GM21786 (cell line): Measurements from ENCODE around the gene PTAFR.
A peak's percentile ranks its signal among the peaks of the same experiment; 100 is the strongest.
"Not testable (repeated sequence)": the region's sequence is repeated elsewhere in the genome, so short reads cannot be mapped to it uniquely, and the experiment has no call there.

Experiments
- ATAC-seq: cut with Tn5 transposase; IDR thresholded peaks from one replicate; pipeline ENCODE4 v1.9.1; 2021; ENCODE audit not compliant: unreplicated experiment

Gene PTAFR

DNA sequence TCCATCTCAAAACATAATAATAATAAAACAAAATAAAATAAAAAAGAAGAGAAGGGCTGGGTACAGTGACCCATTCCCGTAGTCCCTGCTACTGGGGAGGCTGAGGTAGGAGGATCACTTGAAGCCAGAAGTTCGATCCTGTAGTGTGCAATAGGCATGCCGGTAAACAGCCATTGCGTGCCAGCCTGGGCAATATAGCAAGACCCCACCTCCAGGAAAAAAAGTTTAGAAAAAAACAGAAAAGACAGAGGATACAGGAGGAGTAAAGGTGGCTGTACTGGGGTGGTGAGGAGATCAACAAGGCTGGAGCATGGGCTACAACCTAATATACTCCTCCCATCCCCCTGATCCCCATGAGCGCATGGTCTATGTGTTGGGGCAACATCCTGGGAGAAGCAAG lies 30.8 kb downstream of the PTAFR start:
- no peak for ATAC-seq

DNA sequence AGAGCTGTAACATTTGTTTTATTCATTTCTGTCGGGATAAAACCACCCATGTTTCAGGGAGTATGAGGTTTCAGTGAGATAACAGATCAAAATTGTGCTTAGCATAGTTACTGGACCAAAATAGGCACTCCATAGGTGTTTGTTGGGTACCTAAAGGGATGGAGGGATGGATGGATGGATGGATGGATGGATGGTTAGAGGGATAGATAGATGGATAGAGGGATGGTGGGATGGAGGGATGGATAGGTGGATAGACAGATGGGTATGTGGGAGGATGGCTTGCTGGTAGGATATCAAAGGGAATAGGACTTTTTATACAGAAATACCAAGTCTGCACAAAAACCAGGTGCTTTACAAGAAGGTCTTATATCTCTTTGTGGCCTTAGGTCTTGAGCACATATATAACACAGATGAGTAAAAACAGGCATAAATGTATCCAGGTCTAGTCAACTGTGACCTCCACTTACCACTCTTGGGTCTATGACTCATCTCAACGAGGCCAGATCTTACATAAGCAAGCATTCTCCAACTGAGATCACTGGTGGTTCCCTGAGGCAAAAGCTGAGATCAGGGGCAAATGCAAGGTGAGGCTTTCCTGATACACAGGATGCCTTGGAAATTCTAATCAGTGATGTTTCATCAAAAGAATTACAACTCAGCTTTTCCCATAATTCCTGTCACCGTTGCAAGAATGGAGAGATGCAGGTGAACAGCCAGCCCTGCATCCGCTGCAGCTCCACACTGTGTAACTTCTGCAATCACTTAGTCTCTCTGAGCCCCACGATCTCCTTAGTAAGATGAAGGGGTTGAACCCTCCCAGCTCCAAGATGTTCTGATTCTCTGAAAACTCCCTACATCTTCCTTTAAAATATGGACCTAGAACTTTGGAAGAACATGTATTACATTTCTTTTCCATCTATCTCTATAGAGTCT lies 32.0 kb downstream of the PTAFR start:
- peak; percentile 62 for ATAC-seq

GRCh38 chr1:28143496-28144202 lies 32.8 kb downstream of the PTAFR start:
- no peak for ATAC-seq

GRCh38 chr1:28141685-28142084 lies 34.8 kb downstream of the PTAFR start:
- no peak for ATAC-seq

- ATAC-seq: not testable (repeated sequence)
These were observed 36.6 kb downstream of the PTAFR start for GRCh38 chr1:28139866-28140265.

DNA sequence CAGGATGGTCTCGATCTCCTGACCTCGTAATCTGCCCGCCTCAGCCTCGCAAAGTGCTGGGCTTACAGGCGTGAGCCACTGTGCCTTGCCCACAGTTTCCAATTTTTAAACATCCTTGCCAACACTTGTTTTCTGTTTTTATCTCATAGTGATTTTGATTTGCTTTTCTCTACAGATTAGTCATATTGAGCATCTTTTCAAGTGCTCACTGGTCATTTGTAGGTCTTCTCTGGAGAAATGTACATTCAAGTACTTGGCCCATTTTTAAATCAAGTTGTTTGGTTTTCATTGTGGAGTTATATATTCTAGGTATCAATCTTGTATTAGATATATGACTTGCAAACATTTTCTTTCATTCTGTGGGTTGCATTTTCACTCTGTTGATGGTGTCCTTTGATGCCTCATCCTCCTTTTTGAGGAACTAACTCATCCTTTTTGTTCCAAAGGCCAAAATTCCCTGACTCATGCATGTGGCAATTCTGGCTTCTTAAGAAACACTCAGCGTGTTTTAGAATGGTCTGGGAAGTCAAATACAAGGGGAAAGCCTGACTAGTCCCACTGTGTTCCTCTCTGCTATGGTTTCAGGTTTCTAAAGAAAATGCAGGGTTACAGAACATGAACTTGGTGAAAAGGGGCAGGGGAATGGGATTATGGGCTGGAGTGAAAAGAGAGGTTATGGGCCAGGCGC lies 37.3 kb downstream of the PTAFR start:
- no peak for ATAC-seq

DNA sequence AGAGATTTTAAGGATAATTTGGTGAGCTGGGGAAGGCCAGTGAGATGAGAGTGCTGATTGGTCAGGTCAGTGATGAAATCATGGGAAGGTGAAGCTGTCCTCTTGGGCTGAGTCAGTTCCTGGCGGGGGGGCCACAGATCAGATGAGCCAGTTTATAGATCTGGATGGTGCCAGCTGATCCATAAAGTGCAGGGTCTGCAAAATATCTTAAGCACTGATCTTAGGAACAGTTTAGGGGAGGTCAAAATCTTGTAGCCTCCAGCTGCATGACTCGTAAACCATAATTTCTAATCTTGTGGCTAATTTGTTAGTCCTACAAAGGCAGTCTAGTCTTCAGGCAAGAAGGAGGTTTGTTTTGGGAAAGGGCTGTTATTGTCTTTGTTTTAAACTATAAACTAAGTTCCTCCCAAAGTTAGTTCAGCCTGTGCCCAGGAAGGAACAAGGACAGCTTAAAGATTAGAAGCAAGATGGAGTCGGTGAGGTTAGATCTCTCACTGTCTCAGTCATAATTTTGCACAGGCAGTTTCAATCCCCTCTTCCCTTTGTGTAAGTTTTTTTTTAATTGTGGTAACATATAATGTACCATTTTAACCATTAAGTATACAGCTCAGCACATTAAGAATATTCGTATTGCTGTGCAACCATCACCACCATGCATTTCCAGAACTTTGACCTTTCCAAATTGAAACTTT lies 39.4 kb downstream of the PTAFR start:
- ATAC-seq: no peak

- ATAC-seq: no peak
These were observed 40.1 kb downstream of the PTAFR start for GRCh38 chr1:28136169-28136921.

DNA sequence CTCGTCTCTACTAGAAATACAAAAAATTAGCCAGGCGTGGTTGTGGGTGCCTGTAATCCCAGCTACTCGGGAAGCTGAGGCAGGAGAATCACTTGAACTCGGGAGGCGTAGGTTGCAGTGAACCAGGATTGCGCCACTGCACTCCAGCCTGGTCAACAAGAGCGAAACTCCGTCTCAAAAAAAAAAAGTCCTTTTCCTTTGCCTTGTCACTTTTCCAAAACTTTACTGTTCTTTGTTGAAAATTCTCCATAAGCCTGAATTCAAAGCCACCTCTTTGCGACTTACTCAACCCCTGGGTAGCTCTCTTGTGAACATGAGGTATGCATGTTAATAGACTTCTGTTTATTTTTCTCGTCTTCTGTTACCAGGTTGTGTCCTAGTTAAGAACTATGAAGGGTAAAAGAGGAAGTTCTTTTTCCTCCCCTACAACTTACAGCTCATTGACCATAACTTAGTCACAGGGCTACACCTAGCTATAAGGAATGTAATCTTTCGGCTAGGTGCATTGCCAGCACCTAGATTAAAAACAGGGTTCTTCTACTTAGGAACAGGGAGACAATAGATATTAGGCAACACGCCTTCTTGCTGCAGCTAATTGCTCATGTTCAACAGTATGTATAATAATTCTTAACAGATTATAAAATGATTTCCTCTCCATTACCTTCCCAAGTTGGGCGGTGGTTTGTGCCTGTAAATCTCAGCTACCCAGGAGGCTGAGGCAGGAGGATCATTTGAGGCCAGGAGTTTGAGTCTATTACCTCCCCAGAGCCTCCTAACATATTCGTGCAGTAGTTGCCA lies 40.9 kb downstream of the PTAFR start:
- no peak for ATAC-seq

DNA sequence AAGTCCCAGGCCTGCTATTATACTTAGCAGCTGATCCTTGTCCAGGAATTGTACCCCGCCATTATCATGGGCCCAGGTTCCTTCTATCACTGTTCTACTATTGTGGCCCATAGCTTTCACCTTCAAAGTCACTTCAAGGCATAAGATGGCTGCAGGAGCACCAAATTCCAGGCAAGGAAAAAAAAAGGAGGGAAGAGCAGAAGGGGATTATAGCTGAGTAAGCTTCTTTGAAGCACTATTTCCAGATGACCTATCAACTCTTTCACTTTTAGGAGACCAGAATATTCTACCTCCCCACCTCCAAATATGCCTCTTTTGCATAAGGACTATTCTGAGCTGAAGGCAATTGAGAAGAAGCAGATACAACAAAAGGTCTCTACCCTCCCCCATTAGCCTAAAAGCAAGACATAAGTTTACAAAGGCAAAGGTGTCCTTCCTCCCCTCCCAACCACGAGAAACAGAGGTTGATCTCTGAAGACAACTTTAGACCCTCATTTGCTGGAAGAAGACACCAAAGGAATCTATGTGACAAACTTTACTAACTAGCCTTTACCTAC lies 41.8 kb downstream of the PTAFR start:
- no peak for ATAC-seq

DNA sequence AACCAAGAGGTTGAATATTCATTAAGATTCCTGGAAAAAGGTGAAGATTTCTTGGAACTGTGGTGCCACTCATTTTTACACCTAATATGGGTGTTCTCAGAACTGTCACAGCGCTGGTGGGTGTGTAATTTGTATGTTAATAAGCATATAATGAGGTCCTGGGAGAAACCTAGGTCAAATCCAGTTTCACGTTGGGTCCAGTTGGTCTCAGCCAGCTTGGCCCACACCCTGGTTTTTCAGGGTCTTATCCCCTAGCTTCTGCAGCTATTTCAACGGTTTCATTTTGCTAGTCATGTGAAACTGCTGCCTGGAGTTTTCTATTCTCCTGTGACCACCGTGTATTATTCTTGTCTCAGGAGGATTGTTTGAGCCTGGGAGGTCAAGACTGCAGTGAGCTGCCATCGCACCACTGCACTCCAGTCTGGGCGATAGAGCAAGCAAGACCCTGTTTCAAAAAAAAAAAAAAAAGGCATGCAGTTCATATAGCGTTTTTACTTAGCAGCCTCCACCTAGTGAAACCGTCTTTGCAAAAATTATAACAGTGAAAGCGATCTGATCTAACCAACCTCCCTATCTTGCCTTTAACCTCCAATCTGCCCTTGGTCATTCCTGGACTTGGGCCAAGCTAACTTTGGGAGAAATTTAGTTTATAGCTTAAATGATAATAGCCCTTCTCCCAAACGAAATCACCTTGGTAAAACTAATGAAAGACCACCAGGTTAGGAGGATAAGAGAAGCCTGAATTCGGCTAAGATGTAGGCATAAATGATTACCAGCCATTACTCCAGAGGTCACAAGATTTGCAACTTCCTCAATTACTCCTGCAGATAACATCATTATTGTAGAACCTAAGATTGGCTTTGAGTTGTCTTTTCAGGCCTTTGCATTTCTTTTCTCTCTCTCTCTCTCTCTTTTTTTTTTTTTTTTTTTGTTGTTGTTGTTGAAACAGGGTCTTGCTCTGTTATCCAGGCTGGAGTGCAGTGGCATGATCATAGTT lies 44.0 kb downstream of the PTAFR start:
- no peak for ATAC-seq

GRCh38 chr1:28130901-28131300 lies 45.6 kb downstream of the PTAFR start:
- ATAC-seq: no peak

DNA sequence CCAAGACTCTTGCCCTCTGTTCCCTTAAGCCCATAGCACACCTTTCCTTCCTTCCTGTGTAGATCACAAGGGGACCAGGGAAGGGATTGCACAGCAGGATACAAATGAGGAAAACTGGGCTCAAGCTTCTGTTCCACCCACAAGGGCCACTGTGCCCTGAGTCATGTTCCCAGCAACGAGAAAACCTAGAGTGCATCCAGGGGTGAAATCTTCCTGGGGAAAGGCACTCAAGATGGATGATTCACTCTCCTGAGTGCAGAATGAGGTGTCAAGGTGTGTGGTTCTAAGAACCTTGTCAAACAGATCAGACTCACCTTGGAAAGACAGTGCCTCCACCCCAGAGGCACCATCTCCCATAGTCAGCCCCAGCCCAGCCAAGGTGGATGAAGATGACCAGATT lies 47.3 kb downstream of the PTAFR start:
- no peak for ATAC-seq

- ATAC-seq: peak; percentile 75
These were observed 48.8 kb downstream of the PTAFR start for GRCh38 chr1:28127617-28128257.

DNA sequence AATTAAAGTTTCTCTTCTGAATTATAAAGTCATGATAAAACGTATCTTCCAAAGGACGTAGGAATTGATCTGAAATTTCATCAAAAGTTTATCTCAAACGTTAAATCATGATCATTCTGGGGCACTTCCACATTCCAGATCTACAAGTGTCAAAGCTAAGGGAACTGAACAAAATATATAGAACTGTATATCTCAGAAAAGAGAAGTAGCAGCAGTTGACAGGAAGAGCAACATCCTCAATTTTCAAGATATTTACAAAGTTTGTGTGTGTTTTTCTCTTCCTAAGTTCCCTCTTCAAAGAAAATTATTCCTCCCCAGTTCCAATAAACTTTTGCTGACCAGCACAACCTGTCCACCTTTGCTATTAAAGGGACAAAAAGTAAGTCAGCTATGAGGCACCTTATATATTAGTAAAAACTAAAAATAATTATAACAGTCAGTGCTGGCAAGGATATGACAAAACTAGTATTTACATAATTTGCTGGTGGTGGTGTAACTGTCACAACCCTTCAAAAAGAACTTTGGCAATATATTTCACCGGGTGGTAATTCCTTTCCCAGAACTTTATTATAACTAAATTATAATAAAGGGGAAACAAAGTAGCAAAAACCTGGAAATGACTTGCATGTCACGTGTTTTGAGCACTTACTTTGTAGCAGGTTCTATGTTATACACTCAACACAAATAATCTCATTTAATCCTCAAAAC lies 49.6 kb downstream of the PTAFR start:
- no peak for ATAC-seq

DNA sequence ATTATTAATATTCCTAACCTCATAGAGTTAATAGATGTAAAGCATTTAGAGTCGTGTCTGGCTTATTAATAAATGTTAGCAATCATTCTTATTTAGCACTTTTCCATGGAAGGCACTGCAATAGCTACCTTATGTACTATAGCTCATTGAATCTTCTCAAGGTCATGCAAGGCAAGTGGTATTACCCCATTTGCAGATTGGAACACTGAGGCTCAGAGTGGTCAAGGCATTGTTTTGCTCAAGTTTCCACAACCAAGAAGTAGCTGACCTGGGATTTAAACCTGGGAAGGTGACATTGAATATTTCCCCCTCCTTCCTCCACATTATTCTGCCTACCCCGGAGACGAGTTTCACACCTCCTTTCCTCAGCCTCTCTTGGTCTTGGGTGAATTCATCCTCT lies 50.3 kb downstream of the PTAFR start:
- no peak for ATAC-seq

GRCh38 chr1:28123461-28123961 lies 53.0 kb downstream of the PTAFR start:
- ATAC-seq: no peak
